ENCODE results near the gene DAP3.
"Not testable (repeated sequence)": the region's sequence is repeated elsewhere in the genome, so short reads cannot be mapped to it uniquely, and the experiment has no call there.

Gene DAP3

DNA sequence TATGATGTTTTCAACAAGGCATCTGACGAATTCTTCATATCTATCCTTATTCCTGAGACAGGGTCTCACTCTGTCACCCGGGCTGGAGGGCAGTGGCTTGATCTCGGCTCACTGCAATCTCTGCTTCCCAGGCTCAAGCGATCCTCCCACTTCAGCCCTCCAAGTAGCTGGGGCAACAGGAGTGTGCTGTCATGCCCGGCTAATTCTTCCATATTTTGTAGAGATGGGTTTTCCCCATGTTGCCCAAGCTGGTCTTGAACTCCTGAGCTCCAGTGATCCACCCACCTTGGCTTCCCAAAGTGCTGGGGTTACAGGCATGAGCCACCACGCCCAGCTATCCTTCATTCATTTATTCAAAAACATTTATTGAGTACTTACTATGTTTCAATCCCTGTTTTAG lies 8.4 kb upstream of the DAP3 start:
- no peak for TF ChIP-seq EZH2 (IDR thresholded peaks at IDR 0.05; ENCODE audit: borderline replicate concordance, low read depth, low read length, severe bottlenecking)
- no peak for TF ChIP-seq CTCF (IDR thresholded peaks at IDR 0.05; ENCODE audit: borderline replicate concordance, extremely low read depth, low read length, poor library complexity, severe bottlenecking)
- ATAC-seq (ENCODE audit: insufficient read depth, low read depth) (no peak), DNase-seq (no peak)
- Histone ChIP-seq H3K27ac (ENCODE audit: low read length) (no peak overlapping the region), H3K79me2 (ENCODE audit: insufficient read depth, low read length) (peaks cover 64% of the 10 kb centered on the region), H3K36me3 (ENCODE audit: insufficient read depth, low read length) (peaks cover 72% of the 10 kb centered on the region), H3K4me1 (ENCODE audit: insufficient read depth, low read length) (peaks cover 17% of the 10 kb centered on the region; the same call in 1 of the 2 replicates), H3K4me2 (ENCODE audit: insufficient read depth, low read length) (no peak overlapping the region), H2AFZ (ENCODE audit: low read depth, low read length) (no peak overlapping the region), H3K9me3 (ENCODE audit: insufficient read depth, low read length, severe bottlenecking) (no peaks in the 10 kb centered on the region), H4K20me1 (ENCODE audit: insufficient read depth, low read length) (peaks cover 34% of the 10 kb centered on the region), H3K4me3 (ENCODE audit: low read depth in 1 of 2, low read length in 2 of 2) (no peak overlapping the region), H3K27me3 (ENCODE audit: insufficient read depth, low read length, poor library complexity) (no peaks in the 10 kb centered on the region), H3K9ac (ENCODE audit: low read depth, low read length) (no peak overlapping the region)

DNA sequence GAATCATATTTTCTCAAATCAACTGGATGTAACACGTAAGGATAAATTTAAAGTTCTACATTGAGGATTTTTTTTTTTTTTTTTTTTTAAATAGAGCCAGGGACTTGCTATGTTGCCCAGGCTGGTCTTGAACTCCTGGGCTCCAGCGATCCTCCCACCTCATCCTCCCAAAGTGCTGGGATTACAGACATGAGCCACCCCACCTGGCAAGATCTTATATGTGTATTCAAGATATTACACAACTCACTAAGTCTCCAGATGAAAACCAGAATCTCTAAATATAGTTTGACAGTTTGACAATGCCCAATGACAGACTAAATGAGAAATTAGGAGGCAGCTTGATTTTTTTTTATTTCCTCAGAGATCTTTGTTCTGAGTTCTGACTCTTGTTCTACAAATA lies 7.1 kb upstream of the DAP3 start:
- Histone ChIP-seq H3K36me3 (ENCODE audit: insufficient read depth, low read length) (peaks cover 61% of the 10 kb centered on the region), H4K20me1 (ENCODE audit: insufficient read depth, low read length) (peaks cover 40% of the 10 kb centered on the region), H3K4me2 (ENCODE audit: insufficient read depth, low read length) (no peak overlapping the region), H3K27me3 (ENCODE audit: insufficient read depth, low read length, poor library complexity) (no peaks in the 10 kb centered on the region), H3K9ac (ENCODE audit: low read depth, low read length) (no peak overlapping the region), H3K9me3 (ENCODE audit: insufficient read depth, low read length, severe bottlenecking) (no peaks in the 10 kb centered on the region), H2AFZ (ENCODE audit: low read depth, low read length) (no peak overlapping the region), H3K27ac (ENCODE audit: low read length) (no peak overlapping the region), H3K4me1 (ENCODE audit: insufficient read depth, low read length) (peaks cover 28% of the 10 kb centered on the region), H3K79me2 (ENCODE audit: insufficient read depth, low read length) (peaks cover 76% of the 10 kb centered on the region), H3K4me3 (ENCODE audit: low read depth in 1 of 2, low read length in 2 of 2) (no peak overlapping the region)
- ATAC-seq (ENCODE audit: insufficient read depth, low read depth) (no peak), DNase-seq (no peak)
- TF ChIP-seq CTCF (IDR thresholded peaks at IDR 0.05; ENCODE audit: borderline replicate concordance, extremely low read depth, low read length, poor library complexity, severe bottlenecking) (no peak), EZH2 (IDR thresholded peaks at IDR 0.05; ENCODE audit: borderline replicate concordance, low read depth, low read length, severe bottlenecking) (no peak)

GRCh38 chr1:155687705-155688323 lies 1.1 kb upstream of the DAP3 start:
- not testable (repeated sequence) for H3K27me3 ChIP-seq (ENCODE audit: insufficient read depth, low read length, poor library complexity); DNase-seq; H3K9me3 ChIP-seq (ENCODE audit: insufficient read depth, low read length, severe bottlenecking)
- Histone ChIP-seq H3K4me3 (ENCODE audit: low read depth in 1 of 2, low read length in 2 of 2) (peak overlapping the region; percentile 61 to 87), H3K4me2 (ENCODE audit: insufficient read depth, low read length) (peak overlapping the region; percentile 78), H3K36me3 (ENCODE audit: insufficient read depth, low read length) (peaks cover 44% of the 10 kb centered on the region), H4K20me1 (ENCODE audit: insufficient read depth, low read length) (peaks cover 32% of the 10 kb centered on the region), H3K27ac (ENCODE audit: low read length) (peak overlapping the region; percentile 94), H3K4me1 (ENCODE audit: insufficient read depth, low read length) (peaks cover 53% of the 10 kb centered on the region), H2AFZ (ENCODE audit: low read depth, low read length) (peak overlapping the region; percentile 94), H3K9ac (ENCODE audit: low read depth, low read length) (peak overlapping the region; percentile 81), H3K79me2 (ENCODE audit: insufficient read depth, low read length) (peaks cover 95% of the 10 kb centered on the region)
- peak; percentile 15 for ATAC-seq (ENCODE audit: insufficient read depth, low read depth)

DNA sequence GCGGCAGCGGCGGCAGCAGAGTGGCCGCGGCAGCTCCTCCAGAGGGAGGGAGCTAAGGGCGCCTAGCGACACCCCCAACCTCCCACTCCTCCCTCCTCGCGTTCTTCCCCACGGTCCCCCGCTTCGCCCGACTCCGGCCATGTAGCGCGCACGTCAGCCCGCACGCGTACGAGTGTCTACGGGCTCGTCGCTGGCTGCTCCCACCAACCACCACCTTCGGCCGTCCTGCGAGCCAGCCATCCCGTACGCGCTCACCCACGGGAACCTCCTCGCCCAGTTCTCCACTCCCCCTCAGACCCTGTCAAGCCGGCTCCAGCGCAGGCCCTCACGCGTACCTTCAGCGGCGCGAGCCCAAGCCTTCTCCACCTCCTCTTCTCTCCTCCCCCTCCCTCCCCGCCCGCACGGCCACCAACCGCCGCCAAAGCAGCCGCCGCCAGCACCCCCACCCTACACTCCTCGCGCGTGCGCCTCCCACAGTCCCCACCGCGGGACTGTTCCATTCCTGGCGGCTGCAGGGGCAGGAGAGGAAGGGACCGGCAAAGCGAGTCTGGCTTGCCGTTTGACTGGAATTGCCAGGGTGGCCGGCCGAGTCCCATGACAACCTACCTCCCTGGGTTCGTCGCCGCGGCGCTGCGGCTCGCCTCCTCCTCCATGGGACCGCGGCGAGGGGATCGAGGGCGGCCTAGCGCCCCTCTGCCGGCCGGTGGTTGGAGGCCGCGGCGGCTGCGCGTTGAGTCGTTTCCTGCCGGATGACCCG lies 389 bp upstream of the DAP3 start, which contains the start of gene YY1AP1:
Gene YY1AP1, minus strand, starts transcription at position 451 of the 757 bp plus-strand sequence. CDS start 8,338 bp downstream, outside the sequence.
- peak within 1 kb of the TSS; percentile 94 for H2AFZ ChIP-seq (ENCODE audit: low read depth, low read length)
- no peaks in the 10 kb centered on the region for H3K27me3 ChIP-seq (ENCODE audit: insufficient read depth, low read length, poor library complexity)
- DNase-seq (peak; percentile 94), ATAC-seq (ENCODE audit: insufficient read depth, low read depth) (peak; percentile 84)
- peak within 1 kb of the TSS; percentile 78 for H3K4me2 ChIP-seq (ENCODE audit: insufficient read depth, low read length)
- peak within 1 kb of the TSS; percentile 61 to 87 for H3K4me3 ChIP-seq (ENCODE audit: low read depth in 1 of 2, low read length in 2 of 2)
- TF ChIP-seq CTCF (IDR thresholded peaks at IDR 0.05; ENCODE audit: borderline replicate concordance, extremely low read depth, low read length, poor library complexity, severe bottlenecking) (no peak), EZH2 (IDR thresholded peaks at IDR 0.05; ENCODE audit: borderline replicate concordance, low read depth, low read length, severe bottlenecking) (no peak)
- H3K36me3 ChIP-seq (ENCODE audit: insufficient read depth, low read length), result peaks cover 44% of the 10 kb centered on the region
- H3K9ac ChIP-seq (ENCODE audit: low read depth, low read length), result peak within 1 kb of the TSS; percentile 81
- no peaks in the 10 kb centered on the region for H3K9me3 ChIP-seq (ENCODE audit: insufficient read depth, low read length, severe bottlenecking)
- H3K79me2 ChIP-seq (ENCODE audit: insufficient read depth, low read length), result peaks cover 95% of the 10 kb centered on the region
- H3K4me1 ChIP-seq (ENCODE audit: insufficient read depth, low read length), result peaks cover 53% of the 10 kb centered on the region
- H4K20me1 ChIP-seq (ENCODE audit: insufficient read depth, low read length), result peaks cover 30% of the 10 kb centered on the region
- H3K27ac ChIP-seq (ENCODE audit: low read length), result peak within 1 kb of the TSS; percentile 94

All from DND-41 (cell line).